ENCODE data around the gene GATB.

GATB gene

GRCh38 chr4:151670843-151671242 is 90.0 kb downstream of the GATB start:
- in situ Hi-C loops (cut with HindIII; ENCODE audit: low sequenced_read_pairs) = no loop called here
- no peak for TF ChIP-seq CTCF (IDR thresholded peaks at IDR 0.05; ENCODE audit: low read depth, low read length)
- DNase-seq (ENCODE audit: low read depth, low spot score) = no peak
- H3K4me3 ChIP-seq (ENCODE audit: low read depth, low read length) = no peak overlapping the region

GRCh38 chr4:151669990-151670389 is 90.8 kb downstream of the GATB start:
- no peak overlapping the region for H3K4me3 ChIP-seq (ENCODE audit: low read depth, low read length)
- no peak for DNase-seq (ENCODE audit: low read depth, low spot score)
- no peak for TF ChIP-seq CTCF (IDR thresholded peaks at IDR 0.05; ENCODE audit: low read depth, low read length)
- in situ Hi-C loops (cut with HindIII; ENCODE audit: low sequenced_read_pairs) = no loop called here

GRCh38 chr4:151668689-151669402 is 92.0 kb downstream of the GATB start:
- in situ Hi-C loops (cut with HindIII; ENCODE audit: low sequenced_read_pairs) = no loop called here

GRCh38 chr4:151667666-151668065 is 93.1 kb downstream of the GATB start:
- DNase-seq (ENCODE audit: low read depth, low spot score) = no peak
- no peak overlapping the region for H3K4me3 ChIP-seq (ENCODE audit: low read depth, low read length)
- in situ Hi-C loops (cut with HindIII; ENCODE audit: low sequenced_read_pairs) = no loop called here

More at GRCh38 chr4:151668689-151669402, 92.0 kb downstream of the GATB start:
- no peak for DNase-seq (ENCODE audit: low read depth, low spot score)
- no peak for TF ChIP-seq CTCF (IDR thresholded peaks at IDR 0.05; ENCODE audit: low read depth, low read length)
- no peak overlapping the region for H3K4me3 ChIP-seq (ENCODE audit: low read depth, low read length)

GRCh38 chr4:151667048-151667447 is 93.8 kb downstream of the GATB start:
- DNase-seq (ENCODE audit: low read depth, low spot score) = no peak
- in situ Hi-C loops (cut with HindIII; ENCODE audit: low sequenced_read_pairs) = no loop called here

More at GRCh38 chr4:151667666-151668065, 93.1 kb downstream of the GATB start:
- no peak for TF ChIP-seq CTCF (IDR thresholded peaks at IDR 0.05; ENCODE audit: low read depth, low read length)

GRCh38 chr4:151666501-151666900 is 94.3 kb downstream of the GATB start:
- in situ Hi-C loops (cut with HindIII; ENCODE audit: low sequenced_read_pairs) = no loop called here
- no peak for DNase-seq (ENCODE audit: low read depth, low spot score)
- H3K4me3 ChIP-seq (ENCODE audit: low read depth, low read length) = no peak overlapping the region
- TF ChIP-seq CTCF (IDR thresholded peaks at IDR 0.05; ENCODE audit: low read depth, low read length) = no peak

More at GRCh38 chr4:151667048-151667447, 93.8 kb downstream of the GATB start:
- no peak overlapping the region for H3K4me3 ChIP-seq (ENCODE audit: low read depth, low read length)
- no peak for TF ChIP-seq CTCF (IDR thresholded peaks at IDR 0.05; ENCODE audit: low read depth, low read length)
